Transverse colon (tissue), 4 donors: ENCODE data around the gene CHSY1.

ENCODE experiments used
- EP300 ChIP-seq: sonication (generic); formaldehyde crosslinking; IDR thresholded peaks from one replicate; pipeline ENCODE4 v1.6.1; 2017; ENCODE audit warnings: antibody characterized with exemption, low read depth
- POLR2A ChIP-seq: fragments of 450-650 bp; IDR thresholded peaks from one replicate; pipeline ENCODE4 v1.6.1; 2016; ENCODE audit warnings: antibody characterized with exemption, mild to moderate bottlenecking, moderate library complexity
- POLR2AphosphoS5 ChIP-seq, 3 donors: sonication (generic); formaldehyde crosslinking; IDR thresholded peaks; one replicate each; pipeline ENCODE4 v1.6.1; 2016; ENCODE audit warnings: antibody characterized with exemption in 3 of 3
- TF ChIP-seq, protein P1 (sequence below), 5 experiments: fragments of 200-600 bp in 3 of 5; fragments of 450-650 bp in 2 of 5; sonication (generic) in 3 of 5; IDR thresholded peaks; 1 replicate in 2 of 5; 2 replicates in 3 of 5; pipeline ENCODE4 v1.5.1; 2016 to 2017; ENCODE audit warnings: antibody characterized with exemption in 5 of 5, inconsistent platforms in 3 of 5, mild to moderate bottlenecking in 2 of 5, moderate library complexity in 1 of 5

DNA sequence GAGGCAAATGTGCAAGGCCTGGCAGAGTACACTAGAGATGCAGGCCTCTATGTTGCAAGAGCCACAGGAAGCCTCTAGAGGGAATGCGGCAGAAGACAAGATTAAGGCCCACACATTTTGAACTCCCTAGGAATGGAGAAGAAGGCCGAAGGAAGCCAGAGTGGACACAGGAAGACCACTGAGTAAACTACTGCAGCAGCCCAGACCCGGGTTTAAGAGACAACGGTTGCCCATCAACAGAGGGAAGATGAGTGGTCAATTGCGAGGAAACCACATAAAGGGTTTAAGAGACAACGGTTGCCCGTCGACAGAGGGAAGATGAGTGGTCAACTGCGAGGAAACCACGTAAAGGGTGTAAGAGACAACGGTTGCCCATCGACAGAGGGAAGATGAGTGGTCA lies 14.6 kb downstream of the CHSY1 start:
- TF ChIP-seq, protein P1, sequence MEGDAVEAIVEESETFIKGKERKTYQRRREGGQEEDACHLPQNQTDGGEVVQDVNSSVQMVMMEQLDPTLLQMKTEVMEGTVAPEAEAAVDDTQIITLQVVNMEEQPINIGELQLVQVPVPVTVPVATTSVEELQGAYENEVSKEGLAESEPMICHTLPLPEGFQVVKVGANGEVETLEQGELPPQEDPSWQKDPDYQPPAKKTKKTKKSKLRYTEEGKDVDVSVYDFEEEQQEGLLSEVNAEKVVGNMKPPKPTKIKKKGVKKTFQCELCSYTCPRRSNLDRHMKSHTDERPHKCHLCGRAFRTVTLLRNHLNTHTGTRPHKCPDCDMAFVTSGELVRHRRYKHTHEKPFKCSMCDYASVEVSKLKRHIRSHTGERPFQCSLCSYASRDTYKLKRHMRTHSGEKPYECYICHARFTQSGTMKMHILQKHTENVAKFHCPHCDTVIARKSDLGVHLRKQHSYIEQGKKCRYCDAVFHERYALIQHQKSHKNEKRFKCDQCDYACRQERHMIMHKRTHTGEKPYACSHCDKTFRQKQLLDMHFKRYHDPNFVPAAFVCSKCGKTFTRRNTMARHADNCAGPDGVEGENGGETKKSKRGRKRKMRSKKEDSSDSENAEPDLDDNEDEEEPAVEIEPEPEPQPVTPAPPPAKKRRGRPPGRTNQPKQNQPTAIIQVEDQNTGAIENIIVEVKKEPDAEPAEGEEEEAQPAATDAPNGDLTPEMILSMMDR (IDR thresholded peaks at IDR 0.05), result no peak
- TF ChIP-seq EP300, result no peak
- no peak for TF ChIP-seq POLR2AphosphoS5 (IDR thresholded peaks at IDR 0.05)
- TF ChIP-seq POLR2A, result no peak
